Measurements from ENCODE around the gene HAND1.

HAND1 gene

GRCh38 chr5:154449786-154450185, 28.2 kb downstream of the HAND1 start:
- no peak for DNase-seq

GRCh38 chr5:154447089-154447725, 30.8 kb downstream of the HAND1 start:
- no peak for DNase-seq

- DNase-seq = no peak
Measured at GRCh38 chr5:154446195-154447088, 31.6 kb downstream of the HAND1 start.

GRCh38 chr5:154445422-154446194, 32.4 kb downstream of the HAND1 start, which contains the start of gene SAP30L:
SAP30L (plus strand) TSS chr5:154445997; CDS start chr5:154446605, 608 bp downstream.
- DNase-seq = peak; percentile 77

- DNase-seq = peak; percentile 29
Measured at GRCh38 chr5:154444556-154445421, 33.2 kb downstream of the HAND1 start.

- DNase-seq = no peak
Measured at GRCh38 chr5:154442801-154443200, 35.2 kb downstream of the HAND1 start.

GRCh38 chr5:154440540-154440939, 37.5 kb downstream of the HAND1 start:
- no peak for DNase-seq

- no peak for DNase-seq
Measured at GRCh38 chr5:154437281-154437965, 40.6 kb downstream of the HAND1 start.

- DNase-seq = no peak
Measured at GRCh38 chr5:154435226-154435625, 42.8 kb downstream of the HAND1 start.

- no peak for DNase-seq
Measured at GRCh38 chr5:154430961-154431630, 46.9 kb downstream of the HAND1 start.

- no peak for DNase-seq
Measured at GRCh38 chr5:154430466-154430865, 47.6 kb downstream of the HAND1 start.

- no peak for DNase-seq
Measured at GRCh38 chr5:154429341-154429740, 48.7 kb downstream of the HAND1 start.

- no peak for DNase-seq
Measured at GRCh38 chr5:154428208-154428607, 49.8 kb downstream of the HAND1 start.
